Measurements from ENCODE around the gene ADCY9.

- no peak for TF ChIP-seq ATF6 (CRISPR knock-in tag; IDR thresholded peaks at IDR 0.05)
- TF ChIP-seq TP53 (CRISPR knock-in tag; IDR thresholded peaks at IDR 0.05), result no peak
- no peak for TF ChIP-seq CTCF (IDR thresholded peaks at IDR 0.05)
- TF ChIP-seq ZNF219 (CRISPR knock-in tag; IDR thresholded peaks at IDR 0.05; ENCODE audit: borderline replicate concordance), result no peak
- TF ChIP-seq HMGA2 (CRISPR knock-in tag; IDR thresholded peaks at IDR 0.05), result no peak
Observed at GRCh38 chr16:4139968-4140367, 23.7 kb upstream of the ADCY9 start.
